COR-L47 (cell line): Measurements from ENCODE around the gene TRMT10B.

Experiments used
- DNase-seq: peaks from one replicate; lab custom pipeline; 2025; lab: John Stamatoyannopoulos, UW

TRMT10B gene, protein sequence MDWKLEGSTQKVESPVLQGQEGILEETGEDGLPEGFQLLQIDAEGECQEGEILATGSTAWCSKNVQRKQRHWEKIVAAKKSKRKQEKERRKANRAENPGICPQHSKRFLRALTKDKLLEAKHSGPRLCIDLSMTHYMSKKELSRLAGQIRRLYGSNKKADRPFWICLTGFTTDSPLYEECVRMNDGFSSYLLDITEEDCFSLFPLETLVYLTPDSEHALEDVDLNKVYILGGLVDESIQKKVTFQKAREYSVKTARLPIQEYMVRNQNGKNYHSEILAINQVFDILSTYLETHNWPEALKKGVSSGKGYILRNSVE

DNA sequence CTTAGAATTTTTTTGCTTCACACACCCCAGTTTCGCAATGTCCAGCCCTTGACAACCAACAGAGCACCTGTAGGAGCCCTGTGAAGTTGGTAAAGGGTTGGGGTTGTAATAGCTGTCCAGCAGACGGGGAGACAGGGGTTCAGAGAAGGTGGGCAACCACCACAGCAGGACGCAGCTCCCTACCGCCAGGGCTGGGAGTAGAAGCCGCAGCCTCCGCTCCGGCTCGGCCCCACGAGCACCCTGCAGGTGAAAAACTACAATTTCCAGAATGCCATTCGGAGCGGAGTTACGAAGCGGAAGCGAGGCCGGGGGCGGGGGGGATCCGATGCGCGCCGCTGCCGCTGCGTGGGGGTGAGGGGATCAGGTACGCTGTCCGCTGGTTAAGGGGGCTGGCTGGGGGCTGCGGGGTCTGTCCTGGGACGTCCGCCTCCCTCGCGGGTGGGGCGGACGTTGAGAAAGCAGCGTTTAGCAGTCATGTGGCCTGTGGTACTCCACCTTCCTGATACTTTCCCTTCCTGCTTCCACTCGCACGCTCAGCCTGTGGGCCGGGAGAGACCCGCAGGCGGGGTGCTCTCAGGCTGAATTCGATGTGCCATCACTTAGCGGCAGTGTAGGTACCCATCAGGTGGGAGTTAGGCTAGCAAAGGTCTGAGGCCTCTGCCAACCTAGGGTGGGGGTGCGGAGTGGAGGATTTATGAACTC lies at the start of gene TRMT10B:
Gene TRMT10B, plus strand, starts transcription at position 317 of the 702 bp plus-strand sequence. CDS start 8,127 bp downstream, outside the sequence.
- DNase-seq: peak; percentile 63

DNA sequence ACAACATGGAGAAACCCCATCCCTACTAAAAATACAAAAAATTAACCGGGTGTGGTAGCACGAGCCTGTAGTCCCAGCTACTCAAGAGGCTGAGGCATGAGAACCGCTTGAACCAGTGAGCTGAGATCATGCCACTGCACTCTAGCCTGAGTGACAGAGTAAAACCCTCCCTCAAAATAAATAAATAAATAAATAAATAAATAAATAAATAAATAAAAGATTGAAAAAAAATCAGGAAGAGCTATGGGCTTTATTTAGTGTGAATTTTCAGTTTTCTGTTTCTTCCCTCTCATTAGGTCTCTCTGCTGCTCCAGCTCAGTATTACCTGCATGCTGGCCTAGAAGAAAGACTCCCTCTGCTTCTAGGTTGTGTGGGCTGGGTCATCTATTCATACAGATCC lies 47.8 kb upstream of the TRMT10B start:
- no peak for DNase-seq

DNA sequence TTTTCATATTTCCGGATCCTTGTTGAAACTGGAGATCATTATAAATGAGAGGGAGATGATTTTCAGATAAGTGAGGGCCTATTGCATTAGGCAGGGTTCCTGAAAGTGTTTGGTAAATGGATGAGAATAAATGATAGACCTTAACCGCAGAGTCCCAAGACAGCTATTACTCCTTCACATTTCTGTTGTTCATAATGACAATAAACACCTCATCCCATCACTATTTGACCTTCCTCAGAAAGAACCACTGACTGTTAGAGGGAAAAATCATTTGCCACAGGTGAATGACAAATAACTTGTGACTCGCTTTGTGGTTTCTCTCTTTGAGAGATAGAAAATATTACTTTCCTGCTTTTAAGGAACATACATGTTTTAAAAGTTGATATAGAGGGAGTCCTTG lies 47.3 kb upstream of the TRMT10B start:
- no peak for DNase-seq

DNA sequence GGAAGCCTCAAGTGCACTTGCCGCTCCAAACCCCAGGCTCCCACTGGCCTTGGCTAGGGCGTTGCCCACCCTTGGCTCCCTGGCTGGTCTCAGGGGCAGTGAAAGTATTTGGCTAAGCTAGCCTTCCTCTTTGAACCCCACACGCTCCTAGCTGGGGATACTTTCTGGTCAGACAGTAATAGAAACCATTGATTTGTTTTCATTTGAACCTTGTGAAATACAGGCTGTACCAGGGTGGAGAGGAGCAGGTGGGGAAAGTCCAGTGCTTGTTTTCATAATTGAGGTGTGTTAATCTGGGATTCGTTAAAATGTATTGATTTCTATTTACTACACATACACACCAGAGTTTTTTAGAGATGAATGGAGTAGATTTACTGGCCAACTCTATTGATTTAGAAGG lies 45.9 kb upstream of the TRMT10B start:
- DNase-seq: no peak

DNA sequence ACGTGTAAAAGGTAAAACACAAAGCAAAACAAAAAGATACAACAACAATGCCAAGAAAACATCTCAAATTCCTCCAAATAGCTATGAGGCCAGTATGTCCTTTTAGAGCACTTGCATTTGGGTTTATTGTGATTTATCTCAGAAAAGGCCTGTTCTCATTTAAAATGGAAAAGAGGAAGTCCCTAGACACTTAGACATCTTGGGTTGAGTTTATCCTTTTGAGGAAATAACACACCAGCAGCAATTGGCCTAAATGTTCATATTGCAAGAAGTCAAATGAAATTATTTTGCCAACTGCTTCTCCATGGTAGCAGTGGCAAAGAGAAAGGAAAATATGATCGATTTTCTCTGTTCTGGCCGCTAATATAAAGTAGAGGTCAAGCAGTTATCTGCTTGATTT lies 43.6 kb upstream of the TRMT10B start:
- no peak for DNase-seq

DNA sequence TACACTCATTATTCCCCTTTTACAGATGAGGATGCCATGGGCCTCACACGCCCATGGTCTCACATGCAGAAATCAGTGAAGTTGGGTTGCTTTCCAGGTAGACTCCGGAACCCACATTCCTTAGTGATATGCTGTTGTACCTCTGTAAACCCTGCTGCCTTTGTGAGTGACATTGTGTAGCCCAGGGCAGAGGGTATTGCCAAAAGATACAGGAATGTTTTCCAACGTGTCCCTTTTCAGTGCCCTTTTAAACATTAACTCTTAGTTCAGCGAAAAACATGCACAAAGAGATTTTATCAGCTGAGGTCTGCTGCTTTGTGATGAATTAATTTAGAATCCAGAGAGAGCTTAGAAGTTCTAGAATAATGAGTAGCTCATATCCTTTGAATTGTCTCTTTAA lies 38.3 kb upstream of the TRMT10B start:
- DNase-seq: no peak

DNA sequence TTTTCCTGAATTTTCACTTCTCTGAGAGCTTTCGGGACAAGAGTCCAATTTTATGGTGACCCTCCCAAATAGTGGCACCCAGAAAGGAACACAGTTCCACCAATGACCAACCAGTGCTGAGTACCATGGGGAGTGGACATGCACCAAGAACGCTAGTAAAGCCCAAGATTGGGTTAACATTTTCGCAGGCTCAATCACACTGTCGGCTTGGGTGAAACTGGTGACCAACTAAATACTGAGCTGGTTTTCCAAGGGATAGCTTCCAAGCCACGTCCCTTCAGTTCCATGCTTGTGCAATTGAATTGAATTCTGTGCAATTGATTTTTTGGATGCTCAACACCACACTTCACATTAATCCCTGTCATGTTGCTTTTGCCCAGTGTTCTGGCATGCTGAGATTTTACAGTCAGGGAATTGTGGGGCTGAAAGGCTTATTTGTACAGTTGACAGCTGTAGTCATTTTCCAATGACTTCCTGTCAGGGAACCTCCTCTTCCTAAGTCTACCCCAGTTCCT lies 37.6 kb upstream of the TRMT10B start:
- no peak for DNase-seq

DNA sequence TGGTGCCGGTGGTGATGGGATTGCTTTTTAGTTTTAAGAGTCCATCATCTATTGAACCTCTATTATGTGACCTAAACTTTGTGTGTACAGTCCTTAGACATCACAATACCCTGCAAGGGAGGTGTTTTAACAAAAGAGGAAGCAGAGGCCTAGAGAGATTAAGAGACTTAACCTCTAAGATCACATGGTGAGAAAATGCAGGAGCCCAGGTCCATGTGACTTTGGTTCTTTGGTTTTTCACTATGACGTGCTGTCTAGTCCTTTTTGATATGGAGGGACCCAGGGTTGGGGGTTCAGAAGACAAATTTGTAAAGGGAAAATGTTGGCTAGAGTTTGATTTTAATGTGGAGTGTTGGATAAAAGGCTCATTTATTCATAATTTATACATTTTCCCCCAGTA lies 34.1 kb upstream of the TRMT10B start:
- no peak for DNase-seq

DNA sequence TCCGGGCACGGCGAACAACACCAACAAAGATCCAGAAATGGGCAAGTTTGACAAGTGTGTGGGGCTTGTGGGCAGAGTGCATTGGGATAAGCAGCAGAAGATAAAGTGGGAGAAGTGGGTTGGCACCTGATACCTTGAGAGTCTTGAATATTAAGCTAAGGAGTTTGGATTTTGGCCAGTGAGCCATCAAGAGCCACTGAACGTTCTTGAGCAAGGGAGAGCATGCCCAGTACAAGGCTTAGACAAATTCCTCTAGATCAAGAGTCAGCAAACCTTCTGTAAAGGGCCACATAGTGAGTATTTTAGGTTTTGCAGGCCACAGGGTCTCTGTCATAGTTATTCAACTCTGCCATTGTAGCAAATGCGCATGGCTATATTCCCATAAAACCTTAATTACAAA lies 26.6 kb upstream of the TRMT10B start:
- no peak for DNase-seq

DNA sequence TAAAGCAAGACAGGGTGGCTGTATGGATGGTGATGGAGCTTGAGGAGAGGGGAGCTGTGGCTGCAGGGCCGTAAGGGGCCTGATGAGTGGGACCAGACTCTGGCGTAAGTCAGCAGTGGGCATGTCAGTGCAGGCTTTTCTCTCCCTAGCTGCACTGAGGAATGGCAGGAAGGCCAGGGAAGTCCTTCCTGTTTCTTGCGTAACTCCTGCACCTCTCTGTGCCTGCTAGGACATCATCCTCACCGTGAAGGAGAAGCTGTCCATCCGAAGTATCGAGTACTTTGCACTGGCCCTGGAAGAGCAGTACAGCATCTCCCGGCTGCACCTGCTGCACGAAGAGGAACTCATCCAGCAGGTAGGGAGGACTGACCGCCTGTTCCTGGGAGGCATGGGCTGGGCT lies 24.1 kb upstream of the TRMT10B start:
- no peak for DNase-seq

DNA sequence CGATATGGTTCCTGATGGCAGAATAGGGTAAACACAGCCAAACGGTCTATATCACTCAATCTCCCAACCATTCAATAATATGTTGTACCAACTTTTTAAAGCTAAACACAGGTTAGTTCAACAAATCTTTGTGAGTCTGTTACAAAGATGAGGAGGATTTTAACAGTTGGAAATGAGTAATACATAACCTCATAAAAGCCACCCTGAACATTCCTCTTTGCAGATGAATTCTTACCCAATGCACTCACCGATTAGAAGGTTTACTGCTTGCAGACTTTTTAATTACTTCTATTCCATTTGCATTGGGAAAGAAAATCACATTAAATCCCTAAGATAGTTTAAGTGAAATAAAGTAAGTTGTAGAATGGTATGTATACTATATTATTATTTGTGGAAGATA lies 23.3 kb upstream of the TRMT10B start:
- no peak for DNase-seq

DNA sequence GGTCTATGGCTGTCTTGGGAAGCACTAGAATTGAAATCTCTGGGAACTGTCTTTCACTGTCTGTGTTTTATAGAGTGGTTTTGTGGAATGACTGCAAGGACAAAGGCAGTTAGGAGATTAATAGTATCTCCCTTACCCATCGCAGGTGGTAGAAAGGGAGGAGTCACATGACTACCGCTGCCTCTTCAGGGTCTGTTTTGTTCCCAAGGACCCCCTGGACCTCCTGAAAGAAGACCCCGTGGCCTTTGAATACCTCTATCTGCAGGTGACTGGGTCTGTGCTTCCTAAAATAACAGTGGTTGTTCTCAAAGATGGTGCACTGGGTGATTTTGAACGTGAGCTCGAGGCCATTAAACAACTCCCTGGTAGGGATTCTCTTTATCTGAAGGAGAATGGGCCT lies 22.8 kb upstream of the TRMT10B start:
- DNase-seq: no peak

DNA sequence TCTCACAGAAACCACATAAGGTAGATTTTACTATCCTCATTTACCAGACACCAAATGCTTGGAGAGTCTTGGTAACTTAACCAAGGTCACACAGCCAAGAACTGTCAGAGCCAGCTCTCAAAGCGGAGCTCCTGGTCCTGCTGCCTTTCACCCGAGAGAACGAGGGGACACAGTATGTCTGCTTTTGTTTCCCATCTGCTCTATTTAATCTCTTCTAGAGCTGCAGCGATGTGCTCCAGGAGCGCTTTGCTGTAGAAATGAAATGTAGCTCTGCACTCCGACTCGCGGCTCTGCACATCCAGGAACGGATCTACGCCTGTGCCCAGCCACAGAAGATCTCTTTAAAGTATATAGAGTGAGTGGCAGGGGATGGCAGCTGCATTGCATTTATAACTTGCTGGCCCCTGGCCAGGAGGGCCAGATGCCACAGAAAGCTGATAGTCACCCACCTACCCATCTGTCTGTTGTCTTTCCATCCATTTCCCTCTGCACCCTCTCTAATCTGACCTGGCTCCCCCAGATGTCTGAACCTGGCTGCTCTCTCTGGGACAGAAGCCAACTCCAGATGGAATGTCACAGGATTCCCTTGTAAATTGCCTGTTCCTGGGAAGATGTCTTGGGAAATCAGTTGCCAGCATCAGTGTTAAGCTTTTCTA lies 21.4 kb upstream of the TRMT10B start:
- DNase-seq: peak; percentile 3

DNA sequence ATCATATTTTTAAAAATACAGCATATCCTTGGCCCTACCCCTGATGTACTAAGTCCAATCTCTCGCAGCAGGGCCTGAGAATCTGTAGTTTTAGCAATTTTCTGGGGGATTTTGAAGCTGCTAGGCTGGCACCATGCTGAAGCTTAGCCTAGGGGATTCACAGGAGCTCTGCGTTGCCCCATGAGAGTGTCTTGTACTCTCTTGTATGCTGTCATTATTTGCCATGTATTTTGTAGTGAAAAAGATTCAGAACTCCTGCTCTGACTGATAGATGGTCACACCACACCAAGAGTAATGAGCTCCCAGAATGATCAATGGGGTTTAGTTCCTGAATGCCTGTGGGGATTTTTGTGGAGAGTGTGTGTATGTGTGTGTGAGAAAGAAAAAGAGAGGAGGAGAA lies 20.7 kb upstream of the TRMT10B start:
- no peak for DNase-seq

DNA sequence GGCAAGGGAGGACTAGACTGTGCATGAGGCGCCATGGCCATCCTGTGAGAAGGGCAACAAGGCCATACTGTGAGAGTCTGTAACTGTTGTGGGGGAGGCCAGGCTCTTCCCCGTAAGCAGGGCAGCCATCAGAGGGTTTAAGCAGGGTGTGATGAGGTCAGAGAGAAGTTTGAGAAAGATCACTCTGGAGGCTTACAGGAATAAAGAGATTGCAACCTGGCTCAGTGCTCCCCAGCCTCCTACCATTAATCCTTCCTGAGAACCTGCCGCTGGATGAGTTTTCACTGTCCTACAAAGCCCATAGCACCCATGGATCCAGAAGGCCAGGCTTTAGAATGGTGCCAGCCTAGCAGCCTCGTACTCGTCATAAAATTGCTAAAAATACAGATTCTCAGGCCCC lies 14.4 kb upstream of the TRMT10B start:
- DNase-seq: no peak

DNA sequence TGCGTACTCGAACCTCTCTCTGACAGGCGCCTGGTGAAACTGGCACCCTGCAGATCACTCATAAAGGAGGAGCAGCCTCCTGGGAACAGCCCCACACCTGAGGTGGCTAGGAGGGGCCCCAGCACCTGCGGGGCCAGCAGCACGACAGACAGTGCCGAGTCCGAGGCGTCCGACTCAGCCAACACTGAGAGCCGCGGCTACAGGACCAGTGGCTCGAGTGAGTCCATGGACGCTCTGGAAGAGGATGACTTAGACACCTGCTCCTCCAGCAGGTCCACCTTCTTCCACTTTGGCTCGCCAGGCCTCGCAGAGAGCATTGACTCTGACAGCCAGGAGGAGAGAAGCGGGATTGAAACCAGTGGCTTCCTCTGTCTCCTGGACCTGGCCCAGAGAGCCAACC lies 13.5 kb upstream of the TRMT10B start:
- no peak for DNase-seq

DNA sequence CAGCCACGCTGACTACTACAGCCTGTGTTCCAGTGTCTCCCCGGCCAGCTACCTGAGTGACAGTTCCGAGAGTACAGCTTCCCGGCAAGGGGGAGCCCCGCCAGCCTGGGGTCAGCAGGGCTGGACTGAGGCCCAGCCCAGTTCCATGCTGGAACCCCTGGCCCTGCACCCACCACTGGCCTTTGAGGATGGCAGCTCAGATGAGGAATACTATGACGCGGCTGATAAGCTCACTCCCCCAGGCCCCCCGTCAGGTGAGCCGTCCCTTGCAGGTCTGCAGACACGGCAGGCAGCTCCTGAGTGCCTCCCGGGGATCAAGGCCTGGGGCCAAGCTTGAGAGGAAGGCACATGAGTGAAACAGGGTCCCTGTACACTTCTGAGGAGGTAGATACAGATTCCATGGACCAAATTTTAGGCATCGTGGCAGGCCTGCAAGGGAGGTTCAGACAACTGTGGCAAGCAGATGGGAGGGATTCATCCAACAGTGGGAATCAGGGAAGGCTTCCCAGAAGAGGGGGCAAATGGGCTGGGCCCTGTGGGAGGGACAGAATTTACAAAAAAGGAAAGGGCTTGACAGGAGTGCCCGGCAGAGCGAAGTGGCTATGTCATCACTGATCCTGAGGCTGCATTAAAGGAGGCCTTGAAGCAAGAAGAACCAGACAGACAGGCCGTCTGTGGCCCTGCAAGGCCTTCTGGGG lies 12.8 kb upstream of the TRMT10B start:
- no peak for DNase-seq

DNA sequence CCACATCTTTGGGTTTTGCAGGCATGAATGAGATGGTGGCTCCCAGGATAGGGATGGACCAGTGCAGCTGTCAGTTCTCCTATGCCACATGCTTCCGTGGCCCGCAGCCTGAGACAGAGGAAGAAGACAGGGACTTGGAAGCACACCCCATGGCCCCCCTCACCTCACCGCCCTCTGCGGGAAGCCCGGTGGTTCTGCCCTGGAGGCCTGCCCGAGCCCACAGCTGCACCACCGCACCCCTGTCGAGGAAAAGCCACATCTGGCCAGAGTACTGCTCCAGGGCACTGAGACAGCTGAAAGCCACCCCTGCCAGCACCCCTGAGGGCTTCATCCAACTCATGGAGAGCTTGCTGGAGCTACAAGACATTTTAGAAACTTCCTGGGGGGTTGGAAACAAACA lies 7.6 kb upstream of the TRMT10B start:
- DNase-seq: peak; percentile 56

DNA sequence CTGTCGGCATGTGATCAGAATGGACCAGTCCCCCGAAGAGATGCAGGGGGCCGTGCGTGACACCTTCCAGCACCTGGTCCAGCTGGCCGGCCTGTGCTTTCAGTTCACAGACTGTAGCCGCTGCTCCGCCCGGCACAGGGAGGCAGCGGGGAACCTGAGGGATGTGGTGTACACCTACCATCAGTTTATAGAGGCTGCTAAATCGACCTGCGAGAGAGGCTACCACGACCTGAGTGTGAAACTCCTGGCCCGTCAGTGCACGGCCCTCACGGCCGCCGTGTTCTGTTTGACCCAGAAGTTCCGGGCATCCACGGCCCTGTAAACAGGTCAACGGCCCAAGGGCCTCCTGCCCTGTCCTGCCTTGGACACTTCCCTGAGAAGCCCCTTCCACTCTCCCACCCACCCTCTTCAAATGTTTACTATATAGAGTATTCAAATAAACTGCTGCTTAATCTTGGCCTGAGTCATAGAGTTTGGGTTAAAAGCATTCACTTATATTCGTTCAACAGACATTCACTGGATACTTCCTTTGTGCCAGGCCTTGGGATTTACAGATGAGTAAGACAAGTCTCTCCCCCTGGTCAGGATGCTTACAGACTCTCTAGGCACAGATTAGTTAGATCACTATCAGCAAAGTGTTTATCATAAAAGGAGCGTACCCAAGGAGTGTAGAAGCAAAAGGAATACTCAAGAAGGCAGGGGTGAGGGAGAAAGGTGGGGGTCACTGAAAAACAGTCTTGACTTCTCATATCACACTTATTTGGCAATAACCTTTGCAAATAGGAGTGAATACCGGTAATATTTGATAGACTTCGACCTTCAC lies 6.9 kb upstream of the TRMT10B start:
- DNase-seq: no peak

DNA sequence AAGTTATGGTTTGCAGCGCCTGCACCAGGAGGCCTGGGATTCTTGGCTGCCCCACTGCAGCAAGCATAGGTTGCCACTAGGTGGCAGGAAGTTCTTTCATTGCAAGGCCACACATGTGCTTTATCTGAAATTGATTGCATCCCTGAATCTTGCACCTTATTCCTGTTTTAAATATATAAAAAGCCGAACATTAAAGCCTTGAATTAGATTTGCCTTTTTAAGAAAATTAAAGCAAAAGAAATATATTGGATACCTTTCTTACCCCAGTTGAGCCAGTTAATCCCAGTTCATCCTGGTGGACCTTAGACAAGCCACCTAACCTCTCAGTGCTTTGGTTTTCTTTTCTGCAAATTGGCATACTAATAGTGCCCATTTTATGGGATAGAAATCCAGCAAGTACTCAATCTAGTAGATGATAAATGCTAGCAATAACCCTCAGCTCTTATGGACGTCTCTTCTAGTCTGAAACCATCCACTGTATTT lies 6.3 kb upstream of the TRMT10B start:
- peak; percentile 69 for DNase-seq

DNA sequence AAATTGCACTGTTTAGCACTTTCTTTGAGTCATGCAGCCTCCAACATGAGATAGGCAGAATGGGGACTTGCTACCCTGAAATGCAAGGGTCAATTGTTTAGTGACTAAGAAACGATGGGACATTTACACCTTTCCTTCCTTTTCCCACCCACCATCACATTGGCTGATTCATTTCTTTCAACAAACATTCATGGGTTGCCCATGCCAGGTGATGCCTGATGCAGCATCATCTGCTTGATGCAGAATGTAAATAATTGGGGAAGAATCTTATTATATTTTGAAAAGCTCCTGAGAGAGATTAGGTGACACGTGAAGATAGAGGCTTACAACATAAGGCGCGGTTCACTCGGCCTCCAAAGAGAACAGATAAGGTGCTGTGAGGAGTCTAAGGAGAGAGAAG lies 4.5 kb upstream of the TRMT10B start:
- no peak for DNase-seq
